PC-9 (cell line): ENCODE measurements around the gene IFI27. TPM values are rescaled to one million over a fixed set of nuclear protein-coding genes. Genes with fewer than 3 reads are reported as not detected.

Experiments
- BruUV-seq: library from RNA; stranded (reverse); fragments of 400-500 nt; replicated peaks from 2 replicates; lab custom pipeline; 2021; lab: Mats Ljungman, UMichigan
- CTCF ChIA-PET: fragments of 300-600 bp; sonication (Branson Sonifier 250); formaldehyde crosslinking; loops from one replicate; lab custom pipeline; 2022; ENCODE audit warnings: antibody characterized with exemption; lab: Charles Lee
- POLR2A ChIA-PET: fragments of 300-600 bp; sonication (Branson Sonifier 250); formaldehyde crosslinking; loops from one replicate; lab custom pipeline; 2022; ENCODE audit warnings: antibody characterized with exemption; ENCODE audit not compliant: unreplicated experiment; lab: Charles Lee
- DNase-seq, 2 experiments: peaks; one replicate each; pipeline versions ENCODE4 v3.0.0 to v3.0.0-alpha.2; 2015 to 2022; ENCODE audit warnings: mixed read lengths in 1 of 2
- H2AFZ ChIP-seq: fragments of 200-600 bp; sonication (generic); 2 replicates; pipeline ENCODE4 v1.8.1; 2017; ENCODE audit warnings: antibody characterized with exemption
- H3F3A ChIP-seq: fragments of 200-600 bp; sonication (generic); 2 replicates; pipeline ENCODE4 v1.8.1; 2017; ENCODE audit warnings: antibody characterized with exemption, mild to moderate bottlenecking, low read depth; ENCODE audit not compliant: insufficient read depth
- H3K27ac ChIP-seq: fragments of 200-600 bp; sonication (generic); 2 replicates; pipeline ENCODE4 v1.6.1; 2016; ENCODE audit warnings: mixed run types
- H3K27me3 ChIP-seq: fragments of 200-600 bp; sonication (generic); 2 replicates; pipeline ENCODE4 v1.6.1; 2016; ENCODE audit warnings: low read depth, mixed run types; ENCODE audit not compliant: insufficient read depth
- H3K36me3 ChIP-seq: fragments of 200-600 bp; sonication (generic); 2 replicates; pipeline ENCODE4 v1.6.1; 2016; ENCODE audit warnings: low read depth, mixed run types
- H3K4me1 ChIP-seq: fragments of 200-600 bp; sonication (generic); replicated peaks from 2 replicates; pipeline ENCODE4 v1.6.1; 2016; ENCODE audit warnings: mixed run types; ENCODE audit not compliant: insufficient read depth
- H3K4me2 ChIP-seq: fragments of 200-600 bp; sonication (generic); 2 replicates; pipeline ENCODE4 v1.6.1; 2017; ENCODE audit warnings: mixed run types
- H3K4me3 ChIP-seq: fragments of 200-600 bp; sonication (generic); 2 replicates; pipeline ENCODE4 v1.6.1; 2016; ENCODE audit warnings: mixed run types
- H3K79me2 ChIP-seq: fragments of 200-600 bp; sonication (generic); 2 replicates; pipeline ENCODE4 v1.6.1; 2017; ENCODE audit warnings: low read depth, mixed run types
- H3K9me2 ChIP-seq: fragments of 200-600 bp; sonication (generic); 2 replicates; pipeline ENCODE4 v1.8.1; 2017; ENCODE audit warnings: mild to moderate bottlenecking; ENCODE audit not compliant: insufficient read depth
- H3K9me3 ChIP-seq: fragments of 200-600 bp; sonication (generic); 2 replicates; pipeline ENCODE4 v1.8.1; 2016; ENCODE audit warnings: low read depth; ENCODE audit not compliant: insufficient read depth
- H4K20me1 ChIP-seq: fragments of 200-600 bp; sonication (generic); 2 replicates; pipeline ENCODE4 v1.8.1; 2017; ENCODE audit not compliant: insufficient read depth
- EZH2 ChIP-seq: fragments of 200-600 bp; sonication (generic); IDR thresholded peaks from 2 replicates; pipeline ENCODE4 v1.8.0; 2017; ENCODE audit warnings: antibody characterized with exemption, low read depth
- intact Hi-C: fragments of 100-400 bp; cut with micrococcal nuclease; formaldehyde crosslinking; loops from one replicate; pipeline ENCODE4 v1.10.0; 2022; ENCODE audit not compliant: unreplicated experiment
- total RNA-seq: library from RNA; stranded (reverse); gene quantifications from 2 replicates; pipeline ENCODE4 v1.2.3, GENCODE V29; 2021
- TF ChIP-seq, protein P1 (sequence below): fragments of 200-600 bp; sonication (generic); conservative IDR thresholded peaks from 2 replicates; pipeline ENCODE4 v1.6.1; 2017; ENCODE audit warnings: mixed run types, antibody characterized with exemption, mild to moderate bottlenecking, moderate library complexity

IFI27 gene
- total RNA-seq, 1 experiment from 2014 or later: 1.1 TPM

DNA sequence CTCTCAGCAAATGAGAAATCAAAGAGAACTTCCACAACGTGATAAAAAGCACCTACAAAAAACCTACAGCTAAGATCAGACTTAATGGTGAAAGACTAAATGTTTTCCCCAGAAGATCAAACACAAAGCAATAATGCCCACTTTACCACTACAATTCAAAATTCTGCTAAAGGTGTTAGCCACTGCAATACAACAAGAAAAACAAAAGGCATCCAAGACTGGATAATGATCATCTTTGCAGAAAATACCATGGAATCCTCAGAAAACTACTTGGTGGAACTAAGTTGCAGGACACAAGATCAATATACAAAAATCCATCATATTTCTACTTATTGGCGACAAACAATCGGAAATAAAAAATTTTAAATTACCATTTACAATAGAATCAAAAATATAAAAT is 36.0 kb upstream of the IFI27 start:
- H3K9me3 ChIP-seq: peaks cover 10% of the 10 kb centered on the region
- ChIA-PET POLR2A (no interaction called here), CTCF (no interaction called here)
- no peaks in the 10 kb centered on the region for H3K9me2 ChIP-seq
- no peak overlapping the region for H3K27ac ChIP-seq
- peaks cover 96% of the 10 kb centered on the region for H3K79me2 ChIP-seq
- no peak overlapping the region for H3K4me2 ChIP-seq
- no peak overlapping the region for H2AFZ ChIP-seq
- no peaks in the 10 kb centered on the region for H3F3A ChIP-seq
- peaks cover 15% of the 10 kb centered on the region for H3K36me3 ChIP-seq
- H3K4me3 ChIP-seq: no peak overlapping the region
- intact Hi-C loops: no loop called here
- peaks cover 3% of the 10 kb centered on the region for H3K4me1 ChIP-seq
- H4K20me1 ChIP-seq: peaks cover 3% of the 10 kb centered on the region; the same call in 1 of the 2 replicates
- no TSS peak for BruUV-seq
- no peaks in the 10 kb centered on the region for H3K27me3 ChIP-seq
- DNase-seq: no peak
- TF ChIP-seq, protein P1, sequence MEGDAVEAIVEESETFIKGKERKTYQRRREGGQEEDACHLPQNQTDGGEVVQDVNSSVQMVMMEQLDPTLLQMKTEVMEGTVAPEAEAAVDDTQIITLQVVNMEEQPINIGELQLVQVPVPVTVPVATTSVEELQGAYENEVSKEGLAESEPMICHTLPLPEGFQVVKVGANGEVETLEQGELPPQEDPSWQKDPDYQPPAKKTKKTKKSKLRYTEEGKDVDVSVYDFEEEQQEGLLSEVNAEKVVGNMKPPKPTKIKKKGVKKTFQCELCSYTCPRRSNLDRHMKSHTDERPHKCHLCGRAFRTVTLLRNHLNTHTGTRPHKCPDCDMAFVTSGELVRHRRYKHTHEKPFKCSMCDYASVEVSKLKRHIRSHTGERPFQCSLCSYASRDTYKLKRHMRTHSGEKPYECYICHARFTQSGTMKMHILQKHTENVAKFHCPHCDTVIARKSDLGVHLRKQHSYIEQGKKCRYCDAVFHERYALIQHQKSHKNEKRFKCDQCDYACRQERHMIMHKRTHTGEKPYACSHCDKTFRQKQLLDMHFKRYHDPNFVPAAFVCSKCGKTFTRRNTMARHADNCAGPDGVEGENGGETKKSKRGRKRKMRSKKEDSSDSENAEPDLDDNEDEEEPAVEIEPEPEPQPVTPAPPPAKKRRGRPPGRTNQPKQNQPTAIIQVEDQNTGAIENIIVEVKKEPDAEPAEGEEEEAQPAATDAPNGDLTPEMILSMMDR: no peak
- no peak for TF ChIP-seq EZH2

DNA sequence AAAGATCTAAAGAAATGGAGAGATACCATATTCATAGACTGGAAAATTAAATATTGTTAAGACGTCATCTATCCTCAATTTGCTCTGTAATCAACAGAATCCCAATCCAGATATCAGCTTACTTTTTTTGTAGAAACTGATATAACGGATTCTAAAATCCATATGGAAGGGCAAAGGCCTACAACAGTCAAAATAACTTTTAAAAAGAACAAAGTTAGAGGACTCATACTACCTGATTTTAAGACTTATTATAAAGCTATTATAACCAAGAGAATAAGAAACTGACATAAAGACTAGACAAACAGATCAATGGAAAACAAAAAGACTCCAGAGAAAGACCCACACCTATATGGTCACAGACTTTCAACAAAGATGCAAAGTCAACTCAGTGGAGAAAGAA is 35.5 kb upstream of the IFI27 start:
- ChIA-PET CTCF (no interaction called here), POLR2A (interaction anchor here (0.7 kb wide), 1 partner anchor 1395 kb away, joined by 3 read pairs; no protein-coding TSS in a partner anchor)
- peaks cover 8% of the 10 kb centered on the region for H3K4me1 ChIP-seq
- TF ChIP-seq EZH2: no peak
- TF ChIP-seq, protein P1: no peak
- H3K4me3 ChIP-seq: no peak overlapping the region
- peaks cover 10% of the 10 kb centered on the region for H3K9me3 ChIP-seq
- peaks cover 15% of the 10 kb centered on the region for H3K36me3 ChIP-seq
- H2AFZ ChIP-seq: no peak overlapping the region
- peaks cover 3% of the 10 kb centered on the region; the same call in 1 of the 2 replicates for H4K20me1 ChIP-seq
- no peak overlapping the region for H3K27ac ChIP-seq
- no peaks in the 10 kb centered on the region for H3K27me3 ChIP-seq
- intact Hi-C loops: no loop called here
- BruUV-seq: no TSS peak
- no peaks in the 10 kb centered on the region for H3K9me2 ChIP-seq
- no peak overlapping the region for H3K4me2 ChIP-seq
- H3K79me2 ChIP-seq: peaks cover 96% of the 10 kb centered on the region
- H3F3A ChIP-seq: no peaks in the 10 kb centered on the region
- DNase-seq: no peak

DNA sequence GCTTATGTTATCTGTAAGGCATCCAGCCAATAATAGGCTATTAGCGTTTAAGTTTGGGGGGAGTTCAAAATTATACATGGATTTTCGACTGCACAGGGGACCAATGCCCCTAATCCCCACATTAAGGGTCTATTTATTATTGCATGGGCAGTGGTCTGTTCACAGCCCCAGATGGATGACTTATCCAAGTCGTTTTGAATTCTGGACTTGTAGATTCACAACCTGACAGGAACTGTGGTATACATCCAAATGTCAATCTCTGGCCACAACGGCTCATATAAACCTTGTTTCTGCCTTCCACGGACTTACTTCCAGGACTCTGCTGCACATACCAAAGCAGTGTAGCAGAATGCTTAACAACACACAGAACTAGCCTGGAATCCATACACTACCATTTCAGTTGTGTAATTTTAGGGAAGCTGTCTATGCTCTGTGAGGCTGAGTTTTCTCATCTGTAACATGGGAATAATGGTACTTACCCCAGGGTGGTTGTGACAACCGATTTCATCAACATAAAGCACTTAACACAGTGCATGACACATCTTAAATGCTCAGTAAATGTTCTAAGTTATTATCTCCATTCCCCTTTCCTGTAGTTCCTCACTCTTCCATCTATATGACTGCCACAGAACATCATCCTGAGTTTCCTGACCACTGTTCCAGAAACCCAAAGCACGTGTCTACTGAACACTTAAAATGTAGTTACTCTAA is 33.3 kb upstream of the IFI27 start:
- Histone ChIP-seq H2AFZ (no peak overlapping the region), H3K9me3 (peaks cover 10% of the 10 kb centered on the region), H3K36me3 (peaks cover 15% of the 10 kb centered on the region), H3F3A (no peaks in the 10 kb centered on the region), H3K27me3 (no peaks in the 10 kb centered on the region), H3K4me1 (peaks cover 15% of the 10 kb centered on the region), H4K20me1 (peaks cover 3% of the 10 kb centered on the region; the same call in 1 of the 2 replicates), H3K79me2 (peaks cover 83% of the 10 kb centered on the region), H3K4me3 (no peak overlapping the region), H3K4me2 (no peak overlapping the region), H3K9me2 (no peaks in the 10 kb centered on the region), H3K27ac (no peak overlapping the region)
- ChIA-PET CTCF (no interaction called here), POLR2A (no interaction called here)
- TF ChIP-seq, protein P1: no peak
- no peak for TF ChIP-seq EZH2
- DNase-seq: no peak
- BruUV-seq: no TSS peak
- intact Hi-C loops: no loop called here
